GM21717 (cell line): ENCODE measurements around the gene CSNK1G1.
"Not testable (repeated sequence)": the region's sequence is repeated elsewhere in the genome, so short reads cannot be mapped to it uniquely, and the experiment has no call there.

Source experiments
- ATAC-seq: cut with Tn5 transposase; IDR thresholded peaks from one replicate; pipeline ENCODE4 v1.9.1; 2021; ENCODE audit warnings: mild to moderate bottlenecking, moderate library complexity; ENCODE audit not compliant: unreplicated experiment

CSNK1G1 gene

GRCh38 chr15:64355944-64356709 lies at the start of gene CSNK1G1:
Gene CSNK1G1 (minus strand): TSS chr15:64356173. CDS start chr15:64300499, 55,674 bp downstream.
- peak; percentile 92 for ATAC-seq

- ATAC-seq = no peak
Measured at GRCh38 chr15:64400583-64400982, 44.6 kb upstream of the CSNK1G1 start.

GRCh38 chr15:64398575-64398974 lies 42.6 kb upstream of the CSNK1G1 start:
- ATAC-seq = no peak

- ATAC-seq = no peak
Measured at GRCh38 chr15:64396789-64397188, 40.8 kb upstream of the CSNK1G1 start.

- not testable (repeated sequence) for ATAC-seq
Measured at GRCh38 chr15:64392471-64392870, 36.5 kb upstream of the CSNK1G1 start.

- ATAC-seq = no peak
Measured at GRCh38 chr15:64389036-64389435, 33.1 kb upstream of the CSNK1G1 start.

- peak; percentile 93 for ATAC-seq
Measured at GRCh38 chr15:64387562-64388168, 31.7 kb upstream of the CSNK1G1 start, which contains the start of gene TRIP4. Gene TRIP4 (plus strand): TSS chr15:64387836. CDS start chr15:64387864, 28 bp downstream.

GRCh38 chr15:64386291-64386690 lies 30.3 kb upstream of the CSNK1G1 start:
- no peak for ATAC-seq

GRCh38 chr15:64383760-64384159 lies 27.8 kb upstream of the CSNK1G1 start:
- no peak for ATAC-seq

GRCh38 chr15:64381000-64381751 lies 25.2 kb upstream of the CSNK1G1 start, which contains the start of gene PCLAF:
Gene PCLAF (minus strand): TSS chr15:64381441. CDS start chr15:64381371, 70 bp downstream.
- ATAC-seq = peak; percentile 90

GRCh38 chr15:64380130-64380870 lies 24.3 kb upstream of the CSNK1G1 start:
- ATAC-seq = not testable (repeated sequence)

GRCh38 chr15:64379216-64379960 lies 23.4 kb upstream of the CSNK1G1 start:
- ATAC-seq = no peak

GRCh38 chr15:64373360-64373759 lies 17.4 kb upstream of the CSNK1G1 start:
- no peak for ATAC-seq

GRCh38 chr15:64371383-64371782 lies 15.4 kb upstream of the CSNK1G1 start:
- not testable (repeated sequence) for ATAC-seq

- no peak for ATAC-seq
Measured at GRCh38 chr15:64369078-64369607, 13.2 kb upstream of the CSNK1G1 start.

GRCh38 chr15:64361259-64361658 lies 5.3 kb upstream of the CSNK1G1 start:
- no peak for ATAC-seq

- ATAC-seq = no peak
Measured at GRCh38 chr15:64356710-64357040, 702 bp upstream of the CSNK1G1 start.

GRCh38 chr15:64355348-64355943 lies 527 bp downstream of the CSNK1G1 start:
- peak; percentile 30 for ATAC-seq

GRCh38 chr15:64354688-64355344 lies 1.2 kb downstream of the CSNK1G1 start:
- ATAC-seq = no peak
